ENCODE results near the gene CDK5RAP3.

DNA sequence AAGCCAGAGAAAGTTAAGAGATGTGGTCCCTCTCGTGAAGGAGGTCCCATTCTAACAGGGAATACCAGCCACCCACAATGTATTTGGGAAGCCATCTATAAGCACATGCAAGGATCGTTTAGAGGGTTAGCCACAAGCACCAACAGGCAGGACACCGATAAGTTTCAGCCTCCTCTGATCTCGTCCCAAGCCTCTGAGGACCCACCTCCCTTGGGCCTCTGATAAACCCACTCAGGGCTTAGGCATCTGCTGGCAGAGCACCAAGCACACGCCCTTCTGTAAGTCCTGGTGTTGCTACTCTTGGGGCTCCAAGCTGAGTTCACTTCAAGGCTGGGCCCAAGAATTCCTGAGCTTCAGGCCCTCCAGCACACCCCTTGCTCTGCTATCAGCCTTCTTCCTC lies 35.0 kb upstream of the CDK5RAP3 start:
- TF ChIP-seq YY1 (IDR thresholded peaks at IDR 0.05; ENCODE audit: insufficient read depth, insufficient read length), result no peak
- TF ChIP-seq ZNF274 (IDR thresholded peaks at IDR 0.05; ENCODE audit: low read depth, low read length), result no peak

Measured in NT2/D1 (cell line).